ENCODE results near the gene LHPP.

Gene LHPP

GRCh38 chr10:124500757-124501156 is 39.1 kb downstream of the LHPP start:
- DNase-seq, result no peak

DNA sequence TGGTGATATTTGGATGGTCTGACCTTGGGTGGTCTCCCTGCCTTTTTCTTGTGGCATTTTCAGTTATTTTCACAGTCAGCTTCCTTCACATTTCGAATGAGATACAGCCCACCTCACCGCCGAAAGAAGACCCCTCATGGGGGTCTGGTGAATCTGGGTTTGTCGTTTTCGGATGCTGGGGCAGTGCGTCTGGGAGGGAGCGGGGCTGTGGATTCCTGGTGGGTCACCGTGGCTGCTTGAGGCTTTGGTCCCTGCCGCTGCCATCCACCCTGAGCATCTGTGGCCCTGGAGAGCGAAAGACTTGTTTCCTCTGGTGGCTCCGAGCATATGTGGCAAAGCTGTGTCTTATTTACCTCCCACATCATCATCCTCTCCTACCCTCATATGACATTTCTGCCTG is 43.1 kb downstream of the LHPP start:
- DNase-seq, result no peak

- no peak for DNase-seq
Measured at GRCh38 chr10:124505279-124505678, 43.7 kb downstream of the LHPP start.

DNA sequence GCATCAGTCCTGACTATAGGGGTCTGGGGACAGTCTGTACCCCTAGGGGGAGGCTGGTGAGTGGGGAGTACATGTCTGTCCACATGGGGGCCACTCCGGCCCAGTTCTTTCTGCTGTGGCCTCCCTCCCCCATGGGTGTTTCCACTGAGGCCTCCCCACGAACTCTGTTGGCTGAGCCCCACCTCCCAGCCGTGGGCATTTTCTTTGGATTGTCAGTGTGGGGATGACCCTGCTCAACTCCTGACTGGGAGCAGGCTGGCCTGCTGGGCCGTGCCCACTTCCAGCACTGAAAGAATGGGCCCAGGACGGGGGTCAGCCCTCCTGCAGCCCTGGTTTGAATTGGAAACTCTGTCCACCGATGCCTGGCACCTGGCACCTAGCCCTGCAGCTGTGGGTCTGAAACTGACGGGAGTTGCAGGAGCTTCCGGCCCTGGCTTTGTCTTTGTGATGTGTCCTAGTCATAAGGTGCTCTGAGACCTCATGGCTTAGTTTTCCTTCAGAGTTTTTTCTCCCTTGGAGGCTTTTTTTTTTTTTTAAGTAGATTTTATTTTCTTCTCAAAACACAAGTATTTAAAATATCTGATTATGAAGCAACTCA is 46.5 kb downstream of the LHPP start:
- DNase-seq, result no peak

GRCh38 chr10:124508907-124509454 is 47.4 kb downstream of the LHPP start:
- DNase-seq, result no peak

DNA sequence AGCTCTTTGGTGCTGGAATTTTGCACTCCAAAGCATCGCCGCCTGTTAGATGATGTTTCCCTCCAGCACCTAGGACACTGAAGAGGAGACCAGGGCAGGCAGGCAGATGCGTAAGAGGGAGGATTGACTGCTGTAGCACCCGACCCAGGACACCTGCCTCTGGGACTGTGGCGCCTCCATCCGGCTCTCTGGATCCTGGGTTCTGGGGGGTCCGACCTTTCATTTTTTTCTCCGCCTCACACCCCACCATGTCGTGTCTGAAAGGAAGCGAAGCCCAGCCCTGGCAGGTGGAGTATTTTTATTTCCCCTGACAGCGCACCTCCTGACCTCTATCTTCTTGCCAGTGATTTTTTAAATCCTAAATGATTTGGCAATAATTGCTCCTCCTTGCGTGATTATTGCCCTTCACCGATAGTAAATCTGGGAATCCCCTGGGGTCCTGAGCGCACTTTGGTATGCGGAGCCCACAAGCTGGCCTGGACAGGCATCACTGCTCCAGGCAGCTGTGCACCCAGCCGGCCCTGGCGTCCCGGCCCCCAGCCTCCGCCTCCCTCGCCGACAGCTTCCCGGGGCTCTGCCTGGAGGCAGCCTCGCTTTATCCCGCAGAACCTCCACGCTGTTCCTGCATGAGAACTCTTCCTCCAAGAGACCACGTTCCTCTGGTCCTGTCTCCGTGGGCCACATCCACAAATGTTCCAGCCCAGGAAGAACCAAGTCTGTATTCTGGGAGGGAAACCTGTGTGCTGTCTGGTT is 48.4 kb downstream of the LHPP start:
- no peak for DNase-seq

- no peak for DNase-seq
Measured at GRCh38 chr10:124510759-124511158, 49.1 kb downstream of the LHPP start.

DNA sequence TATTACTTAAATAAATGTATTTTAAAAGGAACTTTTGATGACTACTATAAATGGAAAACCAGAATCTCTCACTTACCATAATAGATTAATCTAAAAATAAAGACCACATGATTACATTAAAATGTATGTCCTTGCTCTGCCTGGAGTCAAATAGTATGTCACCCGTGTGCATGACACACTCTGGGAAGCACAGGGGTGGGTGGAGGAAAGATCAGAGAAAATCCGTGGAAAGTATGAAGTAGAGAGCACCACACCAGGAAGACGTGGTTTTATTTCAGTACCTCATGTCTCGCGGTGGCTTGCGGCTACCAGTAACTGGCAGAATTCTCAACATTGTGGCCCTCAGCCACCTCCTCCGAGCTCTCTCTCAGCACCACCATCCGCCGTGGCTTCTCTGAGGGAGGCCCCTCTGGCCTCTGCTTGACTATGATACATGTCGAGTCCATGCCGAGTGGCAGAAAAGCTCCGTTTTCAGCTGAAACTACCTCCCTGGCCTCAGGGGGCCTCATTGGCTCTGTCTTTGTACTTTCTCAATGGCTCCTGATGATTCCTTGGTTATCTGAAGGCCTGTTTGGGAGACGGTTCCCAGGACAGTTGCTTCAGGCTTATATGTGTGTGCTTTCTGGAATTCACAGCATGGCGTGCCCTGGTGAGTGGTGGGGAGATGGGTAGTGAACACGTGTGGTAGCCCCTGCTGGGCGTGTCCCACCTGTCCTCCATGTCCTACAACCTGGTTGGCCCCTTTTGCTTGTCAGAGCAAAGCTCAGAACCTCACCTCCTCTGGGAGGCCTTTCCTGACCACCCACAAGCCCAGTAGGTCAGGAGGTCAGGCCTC is 49.8 kb downstream of the LHPP start:
- DNase-seq, result no peak

GRCh38 chr10:124512040-124512428 is 50.4 kb downstream of the LHPP start:
- DNase-seq, result no peak

GRCh38 chr10:124512600-124512999 is 51.0 kb downstream of the LHPP start:
- no peak for DNase-seq

DNA sequence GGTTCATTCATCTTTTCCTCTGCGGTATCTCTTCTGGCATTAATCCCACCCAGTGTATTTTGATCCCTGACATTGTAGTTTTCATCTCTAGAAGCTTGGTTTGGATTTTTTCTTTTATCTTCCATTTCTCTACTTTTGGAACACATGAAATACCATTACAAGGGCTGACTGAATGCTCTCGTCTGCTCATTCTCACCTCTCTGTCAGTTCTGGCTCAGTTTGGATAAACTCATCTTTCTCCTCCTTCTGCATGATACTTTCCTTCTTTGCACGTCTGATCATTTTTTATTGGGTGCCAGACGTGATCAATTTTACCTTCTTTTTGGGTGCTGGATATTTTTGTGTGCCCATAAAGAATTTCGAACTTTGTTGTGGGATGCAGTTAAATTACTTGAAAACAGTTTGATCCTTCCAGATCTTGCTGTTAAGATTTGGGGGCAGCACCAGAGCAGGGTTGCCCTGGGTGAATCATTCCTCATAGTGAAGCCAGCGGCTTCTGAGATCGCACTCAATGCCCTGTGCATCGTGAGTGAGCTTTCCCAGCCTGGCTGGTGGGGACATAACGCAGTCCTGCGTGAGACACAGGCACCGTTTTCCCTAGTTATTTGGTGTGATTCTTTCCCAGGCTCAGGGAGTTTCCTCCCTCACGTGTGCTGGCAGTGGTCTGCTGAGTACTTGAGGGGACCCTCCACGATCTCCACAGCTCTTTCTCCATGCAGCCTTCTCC is 53.8 kb downstream of the LHPP start:
- no peak for DNase-seq

- DNase-seq, result no peak
Measured at GRCh38 chr10:124516181-124516580, 54.6 kb downstream of the LHPP start.

DNA sequence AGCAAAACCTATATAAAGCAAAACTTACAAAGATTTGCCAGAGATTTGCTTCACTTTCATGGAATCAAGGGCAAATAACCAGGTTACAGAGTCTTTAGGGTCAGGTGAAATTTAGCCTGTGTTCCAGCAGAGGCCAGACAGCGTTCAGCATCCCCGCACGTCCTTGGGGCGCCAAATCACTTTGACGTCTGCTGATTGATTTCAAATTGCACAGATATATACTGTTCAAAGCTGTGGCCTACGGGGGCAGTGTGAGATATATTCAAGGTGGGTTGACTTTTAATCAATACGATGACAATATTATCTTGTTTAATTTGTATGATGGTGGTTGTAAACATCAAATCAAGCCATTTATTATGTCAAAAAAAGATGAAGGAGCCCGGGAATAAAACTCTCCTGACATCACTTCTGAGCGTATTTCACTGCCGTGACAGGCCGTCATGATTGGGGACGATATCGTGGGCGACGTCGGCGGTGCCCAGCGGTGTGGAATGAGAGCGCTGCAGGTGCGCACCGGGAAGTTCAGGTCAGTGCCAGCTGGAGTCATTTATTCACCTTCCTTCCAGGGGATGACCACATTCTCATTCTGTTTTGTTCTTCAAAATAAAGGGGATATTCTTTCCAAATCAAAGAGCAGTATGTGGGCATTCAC is 55.2 kb downstream of the LHPP start:
- DNase-seq, result no peak

GRCh38 chr10:124517461-124517860 is 55.8 kb downstream of the LHPP start:
- DNase-seq, result no peak

DNA sequence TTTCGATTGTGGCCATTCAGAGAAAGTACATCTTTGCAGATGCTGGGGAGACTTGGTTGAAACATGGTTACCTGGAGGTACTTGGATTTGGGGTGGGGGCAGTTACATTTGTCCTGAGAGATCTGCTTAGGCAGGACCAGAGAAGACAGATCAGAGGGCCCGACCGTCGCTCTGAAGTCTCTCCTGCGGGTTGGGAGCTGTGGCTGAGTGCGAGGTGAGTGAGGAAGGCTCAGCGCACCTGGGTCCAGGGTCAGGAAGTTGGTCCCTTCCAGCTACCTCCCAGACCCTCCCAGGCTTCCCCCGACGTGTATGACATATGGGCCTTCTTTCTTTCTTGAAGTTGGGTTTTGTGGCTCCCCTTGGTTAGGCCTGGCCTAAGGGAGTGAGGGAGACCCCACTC is 56.3 kb downstream of the LHPP start:
- DNase-seq, result no peak

DNA sequence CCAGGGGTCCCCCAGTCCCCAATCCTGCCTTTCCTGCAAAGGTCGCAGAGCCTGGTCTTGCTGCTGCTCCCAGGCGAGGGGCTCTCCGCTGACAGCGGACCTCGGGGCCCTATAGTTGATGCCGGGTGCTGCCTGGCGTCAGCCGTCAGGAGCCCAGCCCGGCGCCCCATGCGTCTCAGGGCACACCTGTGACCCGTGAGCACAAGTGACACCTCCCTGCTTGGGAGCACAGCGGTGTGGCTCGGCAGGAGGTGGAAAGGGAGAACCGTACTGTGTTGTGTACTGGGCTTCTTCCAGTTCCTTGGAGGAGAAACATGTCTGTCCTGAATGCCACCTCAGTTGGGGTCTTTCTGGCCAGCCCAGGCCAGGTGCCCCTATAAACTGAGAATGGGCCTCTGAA is 56.7 kb downstream of the LHPP start:
- no peak for DNase-seq

- no peak for DNase-seq
Measured at GRCh38 chr10:124520558-124521428, 59.2 kb downstream of the LHPP start.

DNA sequence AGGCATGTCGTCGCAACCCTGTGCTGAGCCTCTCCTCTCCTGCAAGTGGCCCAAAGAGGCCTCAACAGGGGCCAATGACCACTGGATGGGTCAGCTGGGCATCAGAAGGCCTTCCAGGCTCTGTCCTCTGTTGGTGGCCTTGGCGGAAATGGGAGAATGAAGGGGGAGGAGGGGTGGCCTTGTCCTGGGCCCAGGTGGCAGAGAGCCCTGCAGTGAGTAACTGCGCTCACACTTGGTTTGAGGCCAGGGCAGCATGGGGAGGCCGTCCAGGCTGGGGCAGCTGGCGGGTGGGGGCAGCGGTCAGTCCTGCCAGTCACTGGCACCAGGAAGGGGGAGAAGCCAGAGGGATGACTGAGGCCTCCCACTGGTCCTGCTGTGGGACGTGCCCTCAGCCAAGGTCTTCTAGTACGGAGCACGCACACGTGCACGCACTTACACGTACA is 59.8 kb downstream of the LHPP start:
- no peak for DNase-seq

GRCh38 chr10:124522131-124522932 is 60.7 kb downstream of the LHPP start:
- DNase-seq, result no peak

Data from stimulated activated CD4-positive, alpha-beta T cell treated with anti-CD3 and anti-CD28 coated beads, Interleukin-12 subunit alpha, Interleukin-12 subunit beta, amount 100 ng/mL, for 4 hours (primary cell).